SH-SY5Y (cell line): ENCODE results near the gene BDKRB2.

ENCODE experiments used
- GATA2 ChIP-seq: IDR thresholded peaks from 2 replicates; pipeline ENCODE4 v1.6.1; 2011; ENCODE audit warnings: mild to moderate bottlenecking, low read depth, low read length
- GATA3 ChIP-seq: IDR thresholded peaks from 2 replicates; pipeline ENCODE4 v1.6.1; 2011; ENCODE audit warnings: low read depth, mild to moderate bottlenecking, low read length, moderate library complexity

GRCh38 chr14:96177766-96178375, 26.8 kb upstream of the BDKRB2 start:
- TF ChIP-seq GATA3 (no peak), GATA2 (no peak)
